Ovary (tissue), 9 donors: Measurements from ENCODE around the gene OSBPL8. TPM values are rescaled to one million over a fixed set of nuclear protein-coding genes. Genes with fewer than 3 reads are reported as not detected.

Experiments
- DNase-seq, 5 donors: peaks; one replicate each; pipeline ENCODE4 v3.0.0-alpha.2; 2019 to 2020
- H3K27ac ChIP-seq, 2 donors: fragments of 200-600 bp; one replicate each; pipeline versions ENCODE4 v1.5.1 to v1.8.0; 2019 to 2022
- H3K27me3 ChIP-seq: fragments of 200-600 bp; one replicate; pipeline ENCODE4 v1.8.0; 2022
- H3K36me3 ChIP-seq: fragments of 200-600 bp; sonication (generic); one replicate; pipeline ENCODE4 v1.5.1; 2019
- H3K4me1 ChIP-seq: one replicate; pipeline ENCODE4 v1.8.1; 2013; ENCODE audit warnings: mild to moderate bottlenecking, moderate library complexity; ENCODE audit not compliant: insufficient read depth
- H3K4me3 ChIP-seq: fragments of 200-600 bp; sonication (generic); one replicate; pipeline ENCODE4 v1.5.1; 2017
- H3K9me3 ChIP-seq, 2 donors: fragments of 200-600 bp in 1 of 2; sonication (generic) in 1 of 2; one replicate each; pipeline versions ENCODE4 v1.5.1 to v1.8.1; 2013 to 2019; ENCODE audit warnings: mild to moderate bottlenecking in 1 of 2, moderate library complexity in 1 of 2
- EP300 ChIP-seq: sonication (generic); formaldehyde crosslinking; IDR thresholded peaks from one replicate; pipeline ENCODE4 v1.6.1; 2017; ENCODE audit warnings: antibody characterized with exemption
- POLR2A ChIP-seq: fragments of 450-650 bp; IDR thresholded peaks from one replicate; pipeline ENCODE4 v1.6.1; 2017; ENCODE audit warnings: antibody characterized with exemption, mild to moderate bottlenecking, moderate library complexity
- WGBS, 3 donors: extraction: QIAGEN DNeasy Blood & Tissue Kit in 1 of 3; methylation state at CpG; one replicate each; pipeline versions ENCODE4 v1.1.5 to v1.1.7; 2013 to 2017; 5-methylcytosine and 5-hydroxymethylcytosine counted together
- intact Hi-C, 4 donors: fragments of 100-400 bp; cut with DNase I; formaldehyde crosslinking; loops; one replicate each; pipeline versions ENCODE4 v1.11.0 to v1.15.1; 2022 to 2023
- polyA plus RNA-seq, 2 donors: library from polyadenylated mRNA; stranded (reverse); fragments of 200-250 nt in 1 of 2; fragments of 350-450 nt in 1 of 2; fragmentation: Illumina TruSeq in 1 of 2; extraction: RNeasy Lipid Tissue Mini Kit (QIAGEN cat#74804) in 1 of 2; gene quantifications; one replicate each; pipeline ENCODE4 v1.2.3, GENCODE V29; 2013 to 2014
- total RNA-seq, 7 donors: library from RNA; depleted of rRNA in 2 of 7; stranded (reverse); fragments of >200 nt in 2 of 7; fragmentation: NEBNext Ultra II Directional in 3 of 7; extraction: Animal tissue kit (Norgen Biotek cat#: 25700) in 3 of 7; gene quantifications; one replicate each; pipeline versions ENCODE4 v1.1.0 to v1.2.4, GENCODE V29; 2016 to 2023
- TF ChIP-seq, protein P1 (sequence below), 3 donors: fragments of 450-650 bp in 2 of 3; fragments of 200-600 bp in 1 of 3; IDR thresholded peaks; one replicate each; pipeline versions ENCODE4 v1.5.1 to v1.8.0; 2016 to 2022; ENCODE audit warnings: antibody characterized with exemption in 3 of 3, mild to moderate bottlenecking in 1 of 3
- donor health status: DM: no; HTN: no; CAD: no; lungs with moderate emphysema.
- donor health status: DM: no; HTN: no; CAD: no.
- donor health status: Bipolar disorder and iron deficiency.
- donor health status: DM: yes; HTN: yes; CAD: no.
- donor health status: DM: no; HTN: no; CAD: no.
- donor health status: DM: yes; HTN: yes; CAD: no.

The OSBPL8 gene
- total and polyA plus RNA-seq, 9 donors: 12.5 to 63.0 (median 56.9) TPM

DNA sequence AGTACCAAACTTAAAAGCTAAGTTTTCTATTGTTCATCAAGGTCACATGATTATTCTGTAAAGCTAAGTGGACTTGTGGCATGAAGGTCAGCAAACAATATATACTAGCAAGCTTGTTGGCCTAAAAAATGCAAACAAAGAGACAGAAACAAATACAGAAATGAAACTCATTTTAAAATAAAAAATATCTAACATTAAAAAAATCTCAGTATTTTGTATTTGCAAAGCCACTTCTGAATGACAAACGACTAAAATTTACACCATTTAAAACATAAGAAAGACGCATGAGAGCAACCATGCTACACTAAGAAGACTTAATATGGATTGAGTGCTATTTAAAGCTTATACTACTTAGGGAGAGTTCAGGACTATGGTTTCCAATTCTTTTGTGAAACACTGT, 138.5 kb downstream of the OSBPL8 start:
- H3K36me3 ChIP-seq: no peaks in the 10 kb centered on the region
- no peaks in the 10 kb centered on the region for H3K4me1 ChIP-seq
- no peaks in the 10 kb centered on the region for H3K27me3 ChIP-seq
- peaks cover 0 to 4% of the 10 kb centered on the region in 2 donors for H3K9me3 ChIP-seq
- WGBS, 3 donors: 52 to 74% (median 60%) methylated on average over 2 of the region's 2 CpGs
- intact Hi-C loops: no loop called here
- DNase-seq: no peak
- TF ChIP-seq EP300: no peak
- TF ChIP-seq POLR2A: no peak
- TF ChIP-seq, protein P1, sequence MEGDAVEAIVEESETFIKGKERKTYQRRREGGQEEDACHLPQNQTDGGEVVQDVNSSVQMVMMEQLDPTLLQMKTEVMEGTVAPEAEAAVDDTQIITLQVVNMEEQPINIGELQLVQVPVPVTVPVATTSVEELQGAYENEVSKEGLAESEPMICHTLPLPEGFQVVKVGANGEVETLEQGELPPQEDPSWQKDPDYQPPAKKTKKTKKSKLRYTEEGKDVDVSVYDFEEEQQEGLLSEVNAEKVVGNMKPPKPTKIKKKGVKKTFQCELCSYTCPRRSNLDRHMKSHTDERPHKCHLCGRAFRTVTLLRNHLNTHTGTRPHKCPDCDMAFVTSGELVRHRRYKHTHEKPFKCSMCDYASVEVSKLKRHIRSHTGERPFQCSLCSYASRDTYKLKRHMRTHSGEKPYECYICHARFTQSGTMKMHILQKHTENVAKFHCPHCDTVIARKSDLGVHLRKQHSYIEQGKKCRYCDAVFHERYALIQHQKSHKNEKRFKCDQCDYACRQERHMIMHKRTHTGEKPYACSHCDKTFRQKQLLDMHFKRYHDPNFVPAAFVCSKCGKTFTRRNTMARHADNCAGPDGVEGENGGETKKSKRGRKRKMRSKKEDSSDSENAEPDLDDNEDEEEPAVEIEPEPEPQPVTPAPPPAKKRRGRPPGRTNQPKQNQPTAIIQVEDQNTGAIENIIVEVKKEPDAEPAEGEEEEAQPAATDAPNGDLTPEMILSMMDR (IDR thresholded peaks at IDR 0.05): no peak
- H3K4me3 ChIP-seq: no peak overlapping the region
- no peak overlapping the region for H3K27ac ChIP-seq

DNA sequence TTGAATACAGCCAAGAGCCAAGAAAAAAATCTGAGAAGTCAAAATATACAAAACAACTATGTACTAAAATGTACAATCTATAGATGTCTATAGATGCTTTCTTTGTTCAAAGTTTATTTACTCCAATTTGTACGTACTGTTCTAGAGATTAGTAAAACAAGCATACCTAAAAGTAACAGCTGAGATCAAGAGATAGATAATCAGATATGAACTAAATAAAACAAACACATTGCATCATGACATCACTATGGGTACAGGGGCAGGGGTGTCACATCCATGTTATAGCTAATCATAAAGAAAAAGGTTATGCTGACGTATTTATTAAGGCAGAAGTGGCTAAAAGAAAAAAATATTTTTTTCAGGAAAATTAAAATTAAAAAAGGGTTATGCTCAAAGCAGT, 139.3 kb downstream of the OSBPL8 start:
- Histone ChIP-seq H3K27ac (no peak overlapping the region), H3K9me3 (no peaks in the 10 kb centered on the region), H3K27me3 (no peaks in the 10 kb centered on the region), H3K4me3 (no peak overlapping the region), H3K36me3 (no peaks in the 10 kb centered on the region), H3K4me1 (no peaks in the 10 kb centered on the region)
- intact Hi-C loops: no loop called here
- TF ChIP-seq, protein P1 (IDR thresholded peaks at IDR 0.05): no peak
- TF ChIP-seq EP300 (no peak), POLR2A (no peak)
- no peak for DNase-seq
- 89 to 93% (median 91%) methylated on average over 2 of the region's 2 CpGs for WGBS, 3 donors

DNA sequence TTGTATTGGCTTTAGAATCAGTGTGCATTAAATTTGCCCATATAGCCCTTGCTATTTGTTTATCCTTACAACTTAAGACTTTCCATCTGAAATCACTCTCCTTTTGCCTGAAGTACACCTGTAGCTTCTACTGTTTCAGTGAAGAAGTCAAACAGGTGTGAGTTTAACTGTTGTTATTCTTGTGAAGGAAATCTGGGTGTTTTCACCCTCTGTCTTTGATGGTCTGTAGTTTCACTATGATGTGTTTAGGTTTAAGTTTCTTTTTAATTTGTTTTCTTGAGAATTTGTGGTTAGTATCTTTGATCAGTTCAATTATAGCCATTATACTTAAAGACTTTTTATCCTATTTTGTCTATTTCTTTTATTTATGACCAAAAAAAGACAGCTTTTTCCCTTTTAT, 142.5 kb downstream of the OSBPL8 start:
- DNase-seq: no peak
- no peak overlapping the region for H3K4me3 ChIP-seq
- intact Hi-C loops: no loop called here
- H3K36me3 ChIP-seq: no peaks in the 10 kb centered on the region
- no peaks in the 10 kb centered on the region for H3K27me3 ChIP-seq
- no peak overlapping the region for H3K27ac ChIP-seq
- H3K4me1 ChIP-seq: no peaks in the 10 kb centered on the region
- no peaks in the 10 kb centered on the region for H3K9me3 ChIP-seq
- TF ChIP-seq, protein P1 (IDR thresholded peaks at IDR 0.05): no peak
- no peak for TF ChIP-seq EP300
- TF ChIP-seq POLR2A: no peak

DNA sequence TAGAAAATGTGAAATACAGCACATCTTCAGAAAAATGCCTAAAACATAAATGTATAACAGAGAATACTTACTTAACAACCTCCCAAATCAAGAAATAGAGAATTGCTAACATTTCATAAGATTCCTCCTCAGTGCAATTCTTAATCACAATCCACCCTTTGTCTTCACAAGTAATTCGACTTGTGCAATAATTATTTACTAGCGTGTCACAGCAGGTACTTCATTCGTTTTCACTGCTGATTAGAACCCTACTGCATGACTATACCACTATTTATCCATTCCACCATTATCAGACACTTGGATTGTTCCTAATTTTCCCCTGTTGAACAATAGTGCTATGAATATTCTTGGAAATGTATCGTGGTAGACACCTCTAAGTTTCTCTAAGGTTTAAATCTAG, 146.4 kb downstream of the OSBPL8 start:
- Histone ChIP-seq H3K9me3 (no peaks in the 10 kb centered on the region), H3K27ac (no peak overlapping the region), H3K36me3 (no peaks in the 10 kb centered on the region), H3K4me3 (no peak overlapping the region), H3K27me3 (no peaks in the 10 kb centered on the region), H3K4me1 (no peaks in the 10 kb centered on the region)
- no peak for DNase-seq
- intact Hi-C loops: no loop called here
- WGBS, 3 donors: 93 to 94% (median 94%) methylated on average over 4 of the region's 4 CpGs
- TF ChIP-seq EP300 (no peak), POLR2A (no peak)
- TF ChIP-seq, protein P1 (IDR thresholded peaks at IDR 0.05): no peak

DNA sequence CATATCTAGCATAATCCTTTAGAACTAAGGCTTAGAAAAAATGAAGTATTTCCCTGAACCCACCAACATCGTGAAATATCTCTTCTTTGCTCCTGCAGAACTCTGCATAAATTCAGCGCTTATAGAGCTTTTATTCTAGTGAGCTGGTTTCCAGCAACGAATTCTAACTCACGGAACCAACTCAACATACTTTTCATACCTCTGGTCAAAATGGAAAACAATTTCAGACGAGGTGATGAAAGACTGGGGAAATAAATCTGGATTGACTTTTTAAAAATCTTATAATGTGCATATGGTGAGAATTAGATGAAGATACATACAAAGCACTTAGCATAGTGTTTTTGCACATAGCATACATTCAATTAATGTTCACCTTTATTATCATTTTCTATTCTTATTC, 148.8 kb downstream of the OSBPL8 start:
- intact Hi-C loops: no loop called here
- peaks cover under 1% of the 10 kb centered on the region for H3K27me3 ChIP-seq
- H3K27ac ChIP-seq: no peak overlapping the region
- no peak overlapping the region for H3K4me3 ChIP-seq
- WGBS, 3 donors: 70 to 75% (median 71%) methylated on average over 5 of the region's 5 CpGs
- no peaks in the 10 kb centered on the region for H3K4me1 ChIP-seq
- no peaks in the 10 kb centered on the region for H3K9me3 ChIP-seq
- TF ChIP-seq EP300: no peak
- TF ChIP-seq, protein P1 (IDR thresholded peaks at IDR 0.05): no peak
- TF ChIP-seq POLR2A: no peak
- H3K36me3 ChIP-seq: no peaks in the 10 kb centered on the region
- DNase-seq: no peak
